HG03342 (cell line): Measurements from ENCODE around the gene AMZ1.
"Not testable (repeated sequence)": the region's sequence is repeated elsewhere in the genome, so short reads cannot be mapped to it uniquely, and the experiment has no call there.

Experiments used
- ATAC-seq: cut with Tn5 transposase; IDR thresholded peaks from one replicate; pipeline ENCODE4 v1.9.1; 2021; ENCODE audit warnings: mild to moderate bottlenecking, moderate library complexity; ENCODE audit not compliant: unreplicated experiment

Gene AMZ1

DNA sequence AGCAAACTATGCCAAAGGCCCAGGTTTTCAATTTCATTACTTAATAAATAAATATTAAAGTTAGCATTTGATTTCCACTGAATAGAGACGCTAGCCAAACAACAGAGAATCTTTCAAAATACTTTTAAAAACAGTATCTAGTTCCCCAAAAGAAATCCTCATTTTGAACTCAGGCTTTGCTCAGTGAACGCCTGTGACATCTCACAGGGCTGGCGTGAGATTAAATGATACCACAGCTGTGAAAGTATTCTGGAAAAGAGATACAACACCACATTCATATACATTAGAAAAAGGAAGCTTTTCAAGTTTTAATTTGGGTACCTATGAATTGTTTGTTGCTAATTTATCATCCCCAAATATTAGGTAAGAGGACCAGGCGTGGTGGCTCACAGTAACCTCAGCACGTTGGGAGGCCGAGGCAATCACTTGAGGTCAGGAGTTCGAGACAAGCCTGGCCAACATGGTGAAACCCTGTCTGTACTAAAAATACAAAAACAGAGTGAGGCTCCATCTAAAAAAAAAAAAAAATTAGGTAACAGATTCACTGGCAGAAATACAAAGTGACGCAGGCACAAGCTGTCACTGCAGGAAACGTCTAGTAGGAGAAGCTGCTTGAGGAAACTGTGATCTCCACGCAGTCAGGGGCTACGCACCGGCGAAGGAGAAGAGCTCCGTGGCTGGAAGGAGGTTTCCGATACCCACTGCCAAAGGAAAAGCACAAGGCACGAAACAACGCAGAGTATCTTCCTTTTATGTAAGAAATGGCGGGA, 50.0 kb downstream of the AMZ1 start:
- ATAC-seq: no peak

DNA sequence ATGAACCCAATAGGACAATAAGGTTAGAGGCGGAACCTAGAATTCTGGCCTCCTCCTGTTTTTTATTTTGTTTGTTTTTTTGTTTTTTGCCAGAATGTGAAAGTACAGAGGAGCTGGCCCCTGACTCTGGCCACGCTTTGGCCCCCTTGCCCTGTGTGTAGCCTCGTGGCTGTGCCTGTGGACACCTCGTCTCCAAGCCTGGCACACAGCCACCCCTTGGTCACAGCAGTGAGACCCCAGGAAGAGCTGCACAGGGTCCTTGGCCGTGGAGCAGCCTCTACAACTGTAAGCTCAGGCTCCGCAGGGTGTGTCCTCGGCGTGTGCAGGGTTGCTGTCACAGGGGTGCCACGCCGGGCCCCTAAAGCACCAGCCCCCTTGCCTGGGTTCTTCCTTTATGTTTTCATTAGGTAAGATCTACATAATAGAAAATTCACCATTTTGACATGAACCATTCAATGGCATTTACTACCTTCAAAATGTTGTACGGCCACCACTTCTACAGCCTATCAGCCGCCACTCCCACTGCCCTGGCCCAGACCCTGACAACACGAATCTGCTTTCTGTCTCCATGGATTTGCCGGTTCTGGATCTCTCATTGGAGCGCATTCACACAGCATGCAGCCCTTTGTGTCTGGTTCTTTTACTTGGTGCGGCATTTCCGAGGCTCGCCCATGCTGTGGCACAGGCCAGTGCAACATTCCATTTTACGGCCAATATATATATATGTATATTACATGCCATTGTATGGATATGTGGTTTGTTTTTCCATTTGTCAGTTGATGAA, 51.0 kb downstream of the AMZ1 start:
- no peak for ATAC-seq

- not testable (repeated sequence) for ATAC-seq
Measured at GRCh38 chr7:2743523-2744185, 55.7 kb downstream of the AMZ1 start.

- not testable (repeated sequence) for ATAC-seq
Measured at GRCh38 chr7:2748684-2749083, 60.7 kb downstream of the AMZ1 start.

GRCh38 chr7:2750004-2750407, 62.0 kb downstream of the AMZ1 start:
- no peak for ATAC-seq

DNA sequence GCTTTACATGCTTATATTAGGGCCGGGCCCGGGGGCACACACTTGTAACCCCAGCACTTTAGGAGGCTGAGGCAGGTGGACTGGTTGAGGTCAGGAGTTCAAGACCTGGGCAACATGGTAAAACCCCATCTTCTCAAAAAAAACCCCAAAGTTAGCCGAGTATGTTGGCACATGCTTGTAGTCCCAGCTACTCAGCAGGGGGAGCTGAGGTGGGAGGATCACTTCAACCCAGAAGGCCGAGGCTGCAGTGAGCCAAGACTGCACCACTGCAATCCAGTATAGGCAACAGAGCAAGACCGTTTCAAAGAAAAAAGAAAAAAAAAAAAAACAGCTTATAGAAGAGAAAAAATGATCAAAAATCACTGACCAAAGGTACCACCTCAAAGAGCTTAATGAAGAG, 63.1 kb downstream of the AMZ1 start:
- no peak for ATAC-seq

DNA sequence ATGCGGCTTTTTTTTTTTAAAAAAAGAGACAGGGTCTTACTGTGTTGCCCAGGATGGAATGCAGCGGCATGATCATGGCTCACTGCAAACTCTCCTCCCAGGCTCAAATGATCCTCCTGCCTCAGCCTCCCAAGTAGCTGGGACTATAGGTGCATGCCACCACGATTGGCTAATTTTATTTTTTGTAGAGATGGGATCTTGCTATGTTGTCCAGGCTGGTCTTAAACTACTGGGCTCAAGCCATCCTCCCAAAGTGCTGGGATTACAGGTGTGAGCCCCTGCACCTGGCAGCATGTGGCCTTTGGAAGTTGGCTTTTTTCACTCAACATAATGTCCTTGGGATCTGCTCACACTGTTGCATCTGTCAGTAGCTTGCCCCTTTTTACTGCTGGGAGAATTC, 65.1 kb downstream of the AMZ1 start:
- ATAC-seq: no peak

DNA sequence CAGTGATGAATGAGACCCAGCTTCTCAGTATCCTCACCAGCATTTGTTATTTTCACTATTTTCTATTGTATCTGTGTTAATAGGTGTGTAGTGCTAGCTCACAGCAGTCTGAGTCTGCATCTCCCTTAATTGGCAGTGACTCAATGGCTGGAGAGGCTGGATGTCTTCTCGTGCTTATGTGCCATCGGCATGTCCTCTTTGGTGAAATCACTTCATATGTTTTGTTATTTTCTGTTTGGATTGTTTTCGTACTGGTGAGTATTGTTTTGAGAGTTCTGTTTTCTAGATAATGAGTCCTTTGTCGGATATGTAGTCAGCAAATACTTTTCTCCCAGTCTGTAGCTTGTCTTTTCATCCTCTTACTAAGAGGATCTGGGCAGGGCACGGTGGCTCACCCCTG, 66.1 kb downstream of the AMZ1 start:
- ATAC-seq: no peak

GRCh38 chr7:2754912-2755311, 66.9 kb downstream of the AMZ1 start:
- ATAC-seq: no peak

DNA sequence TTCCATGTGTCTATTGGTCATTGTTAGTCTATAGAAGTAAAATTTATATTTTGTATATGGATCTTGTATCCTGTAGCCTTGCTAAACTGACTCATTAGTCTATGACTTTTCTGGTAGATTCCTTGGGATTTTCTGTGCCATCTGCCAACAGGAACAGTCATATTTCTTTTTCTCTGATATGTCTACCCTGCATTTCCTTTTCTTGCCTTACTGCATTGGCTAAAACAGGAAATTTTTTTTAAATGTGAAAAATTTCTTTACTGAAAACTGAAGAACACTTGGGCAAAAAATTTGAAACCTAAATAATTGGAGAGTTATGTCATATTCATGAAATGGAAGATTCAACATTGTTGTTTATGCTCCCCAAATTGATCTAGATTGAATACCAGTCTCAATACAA, 67.5 kb downstream of the AMZ1 start:
- ATAC-seq: no peak

DNA sequence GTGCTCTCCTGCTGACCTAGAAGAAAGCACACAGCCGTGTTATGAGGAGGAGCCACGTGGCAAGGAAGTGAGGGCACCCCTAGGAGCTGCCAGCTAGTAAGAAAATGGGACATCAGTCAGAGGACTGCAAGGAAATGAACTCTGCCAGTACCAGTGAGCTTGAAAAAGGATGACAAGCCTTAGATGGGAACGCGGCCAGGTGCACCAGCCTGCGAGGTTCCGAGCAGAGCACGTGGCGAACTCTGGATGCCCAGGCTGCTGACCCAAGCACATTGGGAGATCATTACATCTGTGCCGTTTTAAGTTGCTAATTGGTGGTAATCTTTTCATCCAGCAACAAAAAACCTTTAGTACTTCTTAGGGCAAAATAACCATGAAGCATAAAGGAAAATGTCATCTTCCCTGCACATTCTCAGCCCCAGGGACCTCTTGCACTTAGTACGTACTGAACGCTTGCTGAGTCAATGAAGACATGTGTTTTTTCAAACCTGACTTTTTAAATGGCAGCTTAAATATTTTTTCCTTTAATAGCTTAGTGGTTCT, 69.4 kb downstream of the AMZ1 start:
- ATAC-seq: no peak

DNA sequence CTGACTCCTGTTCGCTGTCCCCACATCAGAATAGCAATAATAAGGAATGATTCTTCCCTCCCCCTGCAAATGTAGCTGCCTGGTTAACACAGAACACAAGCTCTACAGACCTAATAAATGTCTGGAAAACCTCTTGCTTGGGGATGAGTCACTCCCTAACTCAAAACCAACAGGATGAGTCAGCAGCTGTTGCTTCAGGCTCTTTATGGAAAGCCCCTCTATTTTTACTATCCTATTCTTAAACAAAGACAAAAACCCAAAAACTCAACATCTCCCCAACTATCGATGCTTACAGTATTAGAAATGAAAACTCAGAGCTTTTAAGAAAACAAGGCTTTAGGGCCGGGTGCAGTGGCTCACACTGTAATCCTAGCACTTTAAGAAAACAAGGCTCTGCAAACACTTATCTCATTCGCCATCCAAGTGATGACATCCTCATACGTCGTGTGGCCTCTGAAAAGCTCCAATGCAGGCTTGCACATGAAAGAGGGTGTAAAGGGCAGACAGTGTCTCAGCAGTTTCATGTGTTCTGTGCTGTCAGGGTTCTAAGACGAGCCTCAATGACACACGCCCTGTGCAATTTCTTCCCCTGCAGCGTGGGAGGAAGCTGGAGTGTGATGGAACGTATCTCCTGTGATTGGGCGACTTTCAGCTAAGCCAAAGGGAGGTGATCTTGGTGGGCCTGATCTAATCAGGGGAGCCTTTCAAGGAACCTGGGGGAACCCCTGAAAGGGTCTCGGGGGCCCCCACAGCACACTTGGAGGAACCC, 70.1 kb downstream of the AMZ1 start:
- ATAC-seq: peak; percentile 79

DNA sequence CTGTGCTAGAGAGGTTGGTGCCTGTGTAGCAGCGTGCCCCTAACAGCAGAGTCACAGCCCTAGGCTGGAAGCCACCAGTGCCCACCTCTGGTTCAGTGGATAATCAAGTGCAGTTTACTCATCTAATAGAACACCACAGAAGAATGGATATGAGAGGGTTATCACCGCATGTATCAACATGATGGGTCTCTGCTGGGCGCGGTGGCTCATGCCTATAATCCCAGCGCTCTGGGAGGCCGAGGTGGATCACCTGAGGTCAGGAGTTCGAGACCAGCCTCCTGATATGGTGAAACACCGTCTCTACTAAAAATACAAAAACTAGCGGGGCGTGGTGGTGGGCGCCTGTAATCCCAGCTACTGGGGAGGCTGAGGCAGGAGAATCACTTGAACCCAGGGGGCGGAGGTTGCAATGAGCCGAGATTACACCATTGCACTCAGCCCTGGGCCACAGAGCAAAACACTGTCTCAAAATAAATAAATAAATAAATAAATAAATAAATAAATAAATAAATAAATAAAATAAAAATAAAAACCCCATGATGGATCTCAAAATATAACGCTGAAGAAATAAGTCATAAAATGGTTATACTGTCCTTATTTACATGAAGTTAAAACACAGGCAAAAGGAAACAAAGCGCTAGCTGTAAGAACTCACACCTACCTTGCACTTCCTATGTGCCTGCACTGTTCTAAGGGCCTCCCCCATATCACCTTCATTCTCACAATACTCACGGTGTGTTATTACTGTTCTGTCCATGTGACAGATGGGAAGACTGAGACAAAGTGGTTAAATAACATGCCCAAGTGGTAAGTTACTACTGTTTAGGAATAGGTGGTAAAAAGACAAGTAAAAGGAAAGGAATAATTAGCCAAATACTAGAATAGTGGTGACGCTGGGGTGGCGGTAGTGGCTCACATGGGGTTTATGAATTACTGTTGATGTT, 70.9 kb downstream of the AMZ1 start:
- ATAC-seq: no peak

- no peak for ATAC-seq
Measured at GRCh38 chr7:2759736-2760097, 71.7 kb downstream of the AMZ1 start.

GRCh38 chr7:2760098-2760889, 72.3 kb downstream of the AMZ1 start:
- ATAC-seq: no peak

- no peak for ATAC-seq
Measured at GRCh38 chr7:2761131-2761624, 73.2 kb downstream of the AMZ1 start.

DNA sequence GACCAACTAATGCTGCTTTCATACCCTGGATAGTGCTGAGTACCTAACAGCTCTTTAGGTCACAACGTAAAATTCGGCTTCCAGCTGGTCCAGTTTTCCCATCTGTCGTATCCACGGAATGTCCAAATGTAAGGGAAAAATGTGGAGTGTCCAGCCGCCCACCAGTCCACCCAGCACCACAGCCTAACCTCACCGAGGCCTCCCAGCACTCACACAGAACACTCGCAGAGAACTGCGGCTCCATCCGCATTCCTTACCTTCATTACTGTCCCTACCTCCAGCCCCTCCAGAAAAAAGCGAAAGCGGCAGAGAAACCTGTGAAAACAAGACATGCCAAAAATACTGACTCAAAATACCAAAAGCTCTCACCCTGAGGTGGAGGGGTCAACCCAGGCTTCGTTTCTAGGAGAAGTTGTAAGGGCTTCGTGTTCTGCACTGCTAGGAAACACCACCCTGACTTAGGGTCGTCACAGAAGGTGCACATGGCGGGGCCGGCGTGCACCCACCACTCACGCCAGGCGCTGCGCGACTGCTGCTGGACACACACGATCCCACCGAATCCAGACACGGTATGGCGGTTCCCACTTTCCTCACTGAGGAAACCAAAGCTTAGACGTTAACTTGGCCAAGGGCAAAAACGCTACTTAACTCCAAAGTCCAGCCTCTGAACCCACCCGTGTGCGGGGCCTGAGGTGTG, 73.9 kb downstream of the AMZ1 start:
- ATAC-seq: no peak

GRCh38 chr7:2763597-2763996, 75.6 kb downstream of the AMZ1 start:
- no peak for ATAC-seq
